Esophagus muscularis mucosa (tissue), 4 donors: ENCODE data around the gene NUP58. TPM values are rescaled to one million over a fixed set of nuclear protein-coding genes. Genes with fewer than 3 reads are reported as not detected.

Experiments used
- DNase-seq: peaks from one replicate; pipeline ENCODE4 v3.0.0-alpha.2; 2017; ENCODE audit errors: extremely low spot score
- H3K27ac ChIP-seq, 4 donors: fragments of 200-600 bp; sonication (generic); replicated peaks in 1 of 4; 1 replicate in 3 of 4; 2 replicates in 1 of 4; pipeline ENCODE4 v1.5.1; 2016 to 2019; ENCODE audit warnings: mild to moderate bottlenecking in 1 of 4
- H3K27me3 ChIP-seq, 4 donors: fragments of 200-600 bp; sonication (generic); one replicate each; pipeline versions ENCODE4 v1.5.1 to v1.6.0; 2016 to 2019
- H3K36me3 ChIP-seq, 4 donors: fragments of 200-600 bp; sonication (generic); one replicate each; pipeline ENCODE4 v1.5.1; 2016 to 2019
- H3K4me1 ChIP-seq, 4 donors: fragments of 200-600 bp; sonication (generic); one replicate each; pipeline ENCODE4 v1.5.1; 2016 to 2019
- H3K4me3 ChIP-seq, 4 donors: fragments of 200-600 bp; sonication (generic); 1 replicate in 2 of 4; 2 replicates in 2 of 4; pipeline ENCODE4 v1.5.1; 2016 to 2019; ENCODE audit warnings: mild to moderate bottlenecking in 4 of 4, moderate library complexity in 1 of 4
- H3K9me3 ChIP-seq, 4 donors: fragments of 200-600 bp; sonication (generic); 1 replicate in 3 of 4; 2 replicates in 1 of 4; pipeline ENCODE4 v1.5.1; 2016 to 2019
- EP300 ChIP-seq: sonication (generic); formaldehyde crosslinking; IDR thresholded peaks from one replicate; pipeline ENCODE4 v1.6.1; 2017; ENCODE audit warnings: antibody characterized with exemption
- POLR2A ChIP-seq: fragments of 450-650 bp; IDR thresholded peaks from one replicate; pipeline ENCODE4 v1.6.1; 2017; ENCODE audit warnings: antibody characterized with exemption, moderate library complexity, mild to moderate bottlenecking, low read depth
- POLR2AphosphoS5 ChIP-seq, 2 donors: sonication (generic); formaldehyde crosslinking; IDR thresholded peaks; one replicate each; pipeline ENCODE4 v1.6.1; 2017; ENCODE audit warnings: antibody characterized with exemption in 2 of 2
- WGBS: methylation state at CpG from one replicate; pipeline ENCODE4 v1.1.5; 2018; 5-methylcytosine and 5-hydroxymethylcytosine counted together
- intact Hi-C: fragments of 100-400 bp; cut with DNase I; formaldehyde crosslinking; loops from one replicate; pipeline ENCODE4 v1.15.1; 2023
- total RNA-seq, 4 donors: library from RNA; depleted of rRNA; stranded (reverse); fragments of >200 nt; gene quantifications; one replicate each; pipeline versions ENCODE4 v1.1.0 to v1.2.1, GENCODE V29; 2016
- TF ChIP-seq, protein P1 (sequence below), 3 experiments: fragments of 200-600 bp in 2 of 3; fragments of 450-650 bp in 1 of 3; sonication (generic) in 2 of 3; IDR thresholded peaks; one replicate each; pipeline ENCODE4 v1.5.1; 2017 to 2019; ENCODE audit warnings: antibody characterized with exemption in 3 of 3, mild to moderate bottlenecking in 2 of 3, moderate library complexity in 1 of 3

Gene NUP58
- total RNA-seq, 4 donors from 2014 or later = 33.8 to 62.3 (median 44.4) TPM

DNA sequence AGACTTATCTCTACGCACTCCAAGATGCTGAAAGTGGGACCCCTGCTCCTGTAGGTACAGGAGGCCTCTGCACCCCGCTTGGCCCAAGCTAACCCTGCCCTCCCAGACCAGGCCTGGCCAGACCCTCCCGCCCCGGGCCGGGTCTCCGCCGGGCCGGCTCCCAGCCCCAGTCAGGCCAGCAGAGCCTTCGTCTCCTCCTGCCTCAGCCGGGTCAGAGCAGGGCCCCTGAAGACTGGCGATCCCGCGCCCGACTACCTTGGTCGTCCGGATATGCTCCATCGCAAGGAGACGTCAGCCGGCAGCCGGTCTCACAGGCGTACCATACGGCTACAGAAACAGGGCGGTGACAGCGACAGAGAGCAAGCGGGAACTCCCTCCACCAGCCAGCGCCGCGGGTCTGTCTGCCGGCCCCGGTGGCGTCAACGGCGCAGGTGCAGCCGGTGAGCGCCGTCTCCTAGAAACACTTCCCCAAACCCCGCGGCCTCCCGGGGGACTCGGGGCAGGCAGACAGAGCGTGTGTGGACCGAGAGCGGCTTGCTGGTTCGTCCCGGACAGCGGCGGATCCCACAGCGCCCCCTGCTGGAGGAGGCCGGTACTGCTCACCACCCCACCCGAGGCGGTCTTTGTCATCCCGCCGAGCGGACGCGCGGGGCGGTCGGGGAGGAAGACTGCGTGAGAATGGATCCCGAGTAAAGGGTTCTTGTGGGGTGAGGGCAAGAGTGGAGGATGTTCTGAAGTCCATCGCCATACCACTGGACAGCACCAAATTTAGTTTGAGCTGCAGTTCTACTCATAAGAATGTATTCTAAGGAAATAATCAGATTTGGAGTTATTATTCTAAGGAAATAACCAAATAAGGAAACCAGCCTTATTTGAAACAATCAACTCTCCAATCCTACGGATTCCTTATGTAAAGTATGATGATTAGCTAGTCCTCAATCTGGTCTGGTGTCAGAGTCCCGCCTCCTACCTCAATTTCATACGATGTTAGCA lies 14.2 kb upstream of the NUP58 start, which contains the start of gene MTMR6:
Gene MTMR6, minus strand, starts transcription at position 520 of the 993 bp plus-strand sequence. Its CDS starts 241 bp downstream, at position 279.
- Histone ChIP-seq H3K4me3 (peak within 1 kb of the TSS; percentile 78 to 87 (median 84)), H3K27ac (peak within 1 kb of the TSS; percentile 87 to 91 (median 89)), H3K27me3 (no peaks in the 10 kb centered on the region), H3K4me1 (peaks cover 9 to 25% (median 17%) of the 10 kb centered on the region in 4 donors), H3K36me3 (no peaks in the 10 kb centered on the region), H3K9me3 (no peaks in the 10 kb centered on the region)
- WGBS = 14% methylated on average over 7 of the region's 65 CpGs
- intact Hi-C loops = no loop called here
- TF ChIP-seq POLR2A = peak; percentile 22
- TF ChIP-seq POLR2AphosphoS5 (IDR thresholded peaks at IDR 0.05) = peak; percentile 80 to 88
- TF ChIP-seq, protein P1, sequence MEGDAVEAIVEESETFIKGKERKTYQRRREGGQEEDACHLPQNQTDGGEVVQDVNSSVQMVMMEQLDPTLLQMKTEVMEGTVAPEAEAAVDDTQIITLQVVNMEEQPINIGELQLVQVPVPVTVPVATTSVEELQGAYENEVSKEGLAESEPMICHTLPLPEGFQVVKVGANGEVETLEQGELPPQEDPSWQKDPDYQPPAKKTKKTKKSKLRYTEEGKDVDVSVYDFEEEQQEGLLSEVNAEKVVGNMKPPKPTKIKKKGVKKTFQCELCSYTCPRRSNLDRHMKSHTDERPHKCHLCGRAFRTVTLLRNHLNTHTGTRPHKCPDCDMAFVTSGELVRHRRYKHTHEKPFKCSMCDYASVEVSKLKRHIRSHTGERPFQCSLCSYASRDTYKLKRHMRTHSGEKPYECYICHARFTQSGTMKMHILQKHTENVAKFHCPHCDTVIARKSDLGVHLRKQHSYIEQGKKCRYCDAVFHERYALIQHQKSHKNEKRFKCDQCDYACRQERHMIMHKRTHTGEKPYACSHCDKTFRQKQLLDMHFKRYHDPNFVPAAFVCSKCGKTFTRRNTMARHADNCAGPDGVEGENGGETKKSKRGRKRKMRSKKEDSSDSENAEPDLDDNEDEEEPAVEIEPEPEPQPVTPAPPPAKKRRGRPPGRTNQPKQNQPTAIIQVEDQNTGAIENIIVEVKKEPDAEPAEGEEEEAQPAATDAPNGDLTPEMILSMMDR (IDR thresholded peaks at IDR 0.05) = peak in 2 of 3 experiments; percentile 99 to 100
- no peak for TF ChIP-seq EP300
- peak; percentile 98 for DNase-seq

DNA sequence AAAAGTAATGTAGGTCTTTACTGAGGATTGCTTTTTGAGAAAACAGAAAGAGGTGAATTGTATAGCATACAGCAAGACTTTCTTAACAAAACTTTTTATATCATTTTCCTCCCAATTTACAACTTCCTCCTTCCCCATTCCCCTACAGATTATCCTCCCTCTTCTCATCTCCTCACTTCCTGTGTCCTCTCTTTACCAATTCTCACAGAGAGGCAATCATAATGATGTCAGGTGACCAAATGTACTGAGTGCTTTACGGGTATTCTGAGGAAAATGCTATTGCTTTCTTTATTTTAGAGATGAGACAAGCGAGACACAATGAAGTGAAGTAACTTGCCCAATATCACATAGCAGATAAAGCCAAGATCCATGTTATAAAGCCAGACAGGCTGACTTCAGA lies 12.5 kb upstream of the NUP58 start:
- Histone ChIP-seq H3K27ac (no peak overlapping the region), H3K4me1 (peaks cover 9 to 24% (median 17%) of the 10 kb centered on the region in 4 donors), H3K4me3 (no peak overlapping the region), H3K9me3 (no peaks in the 10 kb centered on the region), H3K36me3 (no peaks in the 10 kb centered on the region), H3K27me3 (peaks cover 0 to 4% (median 0%) of the 10 kb centered on the region in 4 donors)
- WGBS = 61% methylated on average over 2 of the region's 2 CpGs
- intact Hi-C loops = no loop called here
- no peak for TF ChIP-seq POLR2A
- TF ChIP-seq EP300 = no peak
- TF ChIP-seq, protein P1 (IDR thresholded peaks at IDR 0.05) = no peak
- TF ChIP-seq POLR2AphosphoS5 (IDR thresholded peaks at IDR 0.05) = no peak
- DNase-seq = no peak

DNA sequence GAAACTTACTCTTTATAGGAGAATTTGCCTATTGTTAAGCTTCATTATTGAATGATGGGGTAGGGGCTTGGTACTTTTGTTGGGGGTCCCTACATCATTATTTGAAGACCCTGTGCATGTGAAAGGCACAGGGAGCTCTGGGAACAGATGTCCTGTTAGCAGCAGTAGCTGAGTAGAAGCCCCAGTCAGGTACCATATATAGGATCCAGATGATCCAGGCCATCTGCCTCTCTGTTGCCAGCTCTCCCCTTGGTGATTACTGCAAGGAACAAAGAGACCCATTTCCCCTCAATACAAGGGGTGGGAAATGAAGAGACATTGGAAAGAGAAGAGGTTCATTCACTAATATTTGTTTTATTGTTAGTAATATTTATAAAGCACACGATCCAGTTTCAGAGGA lies 9.7 kb upstream of the NUP58 start:
- WGBS = 79% methylated on average over 1 of the region's 1 CpG
- Histone ChIP-seq H3K4me3 (no peak overlapping the region), H3K4me1 (no peaks in the 10 kb centered on the region), H3K27ac (no peak overlapping the region), H3K36me3 (no peaks in the 10 kb centered on the region), H3K27me3 (peaks cover 0 to 7% (median 0%) of the 10 kb centered on the region in 4 donors), H3K9me3 (no peaks in the 10 kb centered on the region)
- TF ChIP-seq, protein P1 (IDR thresholded peaks at IDR 0.05) = no peak
- TF ChIP-seq EP300 (no peak), POLR2AphosphoS5 (IDR thresholded peaks at IDR 0.05) (no peak), POLR2A (no peak)
- DNase-seq = no peak
- intact Hi-C loops = no loop called here

DNA sequence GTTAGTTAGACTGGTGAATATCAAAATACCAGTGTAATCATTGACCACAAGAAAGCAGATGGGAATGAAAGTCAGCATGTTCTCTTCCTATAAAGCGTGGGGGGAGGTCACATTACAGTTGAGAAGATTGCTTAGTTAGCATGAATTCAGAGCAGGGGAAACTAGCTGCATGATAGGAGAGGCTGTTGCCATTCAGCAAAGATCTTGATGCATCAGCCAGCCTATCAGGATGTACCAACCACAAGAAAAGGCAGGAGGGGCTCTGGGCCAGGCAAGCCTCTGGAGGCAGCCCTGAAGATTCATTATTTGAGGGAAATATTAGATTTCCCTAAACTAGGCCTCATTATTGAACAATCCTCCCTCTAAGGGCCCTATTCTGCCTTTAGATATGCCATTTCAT lies 9.1 kb upstream of the NUP58 start:
- H3K4me1 ChIP-seq = no peaks in the 10 kb centered on the region
- 19% methylated on average over 1 of the region's 1 CpG for WGBS
- H3K4me3 ChIP-seq = no peak overlapping the region
- peaks cover 0 to 10% (median 0%) of the 10 kb centered on the region in 4 donors for H3K27me3 ChIP-seq
- TF ChIP-seq EP300 (no peak), POLR2A (no peak), POLR2AphosphoS5 (IDR thresholded peaks at IDR 0.05) (no peak)
- TF ChIP-seq, protein P1 (IDR thresholded peaks at IDR 0.05) = no peak
- no peak overlapping the region for H3K27ac ChIP-seq
- no peaks in the 10 kb centered on the region for H3K9me3 ChIP-seq
- intact Hi-C loops = no loop called here
- no peak for DNase-seq
- H3K36me3 ChIP-seq = no peaks in the 10 kb centered on the region
